ACHN (cell line): ENCODE data around the gene METTL2B.
"Not testable (repeated sequence)": the region's sequence is repeated elsewhere in the genome, so short reads cannot be mapped to it uniquely, and the experiment has no call there.

Experiments used
- DNase-seq: peaks from one replicate; pipeline ENCODE4 v3.0.0-alpha.2; 2015
- in situ Hi-C: cut with HindIII; loops from 2 replicates; pipeline ENCODE4 v1.10.0; 2017; ENCODE audit warnings: low sequenced_read_pairs, low pct_ligation_motif_present, low pct_unique_long_range_greater_than_20kb

Gene METTL2B

GRCh38 chr7:128511692-128512091, 35.1 kb downstream of the METTL2B start:
- in situ Hi-C loops, DNase-seq: not testable (repeated sequence)

- in situ Hi-C loops, DNase-seq: not testable (repeated sequence)
Observed at GRCh38 chr7:128515232-128515631, 38.7 kb downstream of the METTL2B start.

- in situ Hi-C loops, DNase-seq: not testable (repeated sequence)
Observed at GRCh38 chr7:128517023-128517422, 40.5 kb downstream of the METTL2B start.

GRCh38 chr7:128523226-128523931, 46.8 kb downstream of the METTL2B start:
- DNase-seq = peak; percentile 92
- in situ Hi-C loops = not testable (repeated sequence)

- in situ Hi-C loops, DNase-seq: not testable (repeated sequence)
Observed at GRCh38 chr7:128523932-128524524, 47.5 kb downstream of the METTL2B start.

- in situ Hi-C loops, DNase-seq: not testable (repeated sequence)
Observed at GRCh38 chr7:128525584-128525983, 49.0 kb downstream of the METTL2B start.

GRCh38 chr7:128526062-128526466, 49.5 kb downstream of the METTL2B start:
- in situ Hi-C loops, DNase-seq: not testable (repeated sequence)

- in situ Hi-C loops, DNase-seq: not testable (repeated sequence)
Observed at GRCh38 chr7:128529191-128529590, 52.6 kb downstream of the METTL2B start.

- in situ Hi-C loops, DNase-seq: not testable (repeated sequence)
Observed at GRCh38 chr7:128530121-128530854, 53.7 kb downstream of the METTL2B start.

GRCh38 chr7:128530855-128531104, 54.2 kb downstream of the METTL2B start:
- in situ Hi-C loops = no loop called here
- DNase-seq = no peak

GRCh38 chr7:128531105-128531954, 54.8 kb downstream of the METTL2B start:
- in situ Hi-C loops = not testable (repeated sequence)
- peak; percentile 93 for DNase-seq

GRCh38 chr7:128531955-128532478, 55.5 kb downstream of the METTL2B start:
- DNase-seq = peak; percentile 48
- in situ Hi-C loops = not testable (repeated sequence)

- in situ Hi-C loops, DNase-seq: not testable (repeated sequence)
Observed at GRCh38 chr7:128532956-128533355, 56.4 kb downstream of the METTL2B start.

- in situ Hi-C loops = not testable (repeated sequence)
- DNase-seq = peak; percentile 16
Observed at GRCh38 chr7:128537410-128537809, 60.9 kb downstream of the METTL2B start.

- DNase-seq, in situ Hi-C loops: not testable (repeated sequence)
Observed at GRCh38 chr7:128542530-128542929, 66.0 kb downstream of the METTL2B start.

GRCh38 chr7:128543300-128543699, 66.8 kb downstream of the METTL2B start:
- in situ Hi-C loops, DNase-seq: not testable (repeated sequence)

- in situ Hi-C loops, DNase-seq: not testable (repeated sequence)
Observed at GRCh38 chr7:128546319-128546851, 69.8 kb downstream of the METTL2B start.

GRCh38 chr7:128550920-128551319, 74.4 kb downstream of the METTL2B start:
- no peak for DNase-seq
- in situ Hi-C loops = no loop called here
